ENCODE measurements around the gene P2RY13.

P2RY13 gene

DNA sequence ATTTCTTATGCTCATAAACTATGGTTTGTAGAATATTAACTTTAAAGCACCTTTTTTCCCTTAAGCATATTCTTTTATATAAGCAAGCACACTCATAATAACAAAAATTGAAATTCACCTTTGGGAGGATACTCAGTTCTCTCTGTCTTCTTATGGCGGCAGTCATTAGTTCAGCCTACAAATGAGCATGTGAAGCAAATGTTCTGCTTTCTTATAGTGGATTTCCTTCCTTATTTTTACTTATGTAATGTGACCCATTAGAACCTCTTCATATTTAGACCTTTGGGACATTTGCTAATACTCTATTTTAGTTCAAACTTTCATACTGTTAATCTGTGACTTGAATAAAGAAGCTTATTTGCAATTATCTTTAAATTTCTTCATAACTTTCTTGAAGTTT lies at the start of gene P2RY13:
P2RY13 (minus strand) TSS at position 187 of the 400 bp plus-strand sequence; CDS start at position 166, 21 bp downstream.
- H3K27me3 ChIP-seq (replicated peaks; ENCODE audit: insufficient read depth, low read length): no peaks in the 10 kb centered on the region
- H3F3A ChIP-seq (ENCODE audit: insufficient read depth, low read length): no peaks in the 10 kb centered on the region
- no peak within 1 kb of the TSS for H3K27ac ChIP-seq (ENCODE audit: low read length)
- H3K4me1 ChIP-seq (ENCODE audit: low read length): no peaks in the 10 kb centered on the region
- TF ChIP-seq EZH2phosphoT487 (IDR thresholded peaks at IDR 0.05; ENCODE audit: low read length) (no peak), EZH2 (optimal IDR thresholded peaks at IDR 0.05; ENCODE audit: low read depth, low read length) (no peak)
- TF ChIP-seq, protein P1, sequence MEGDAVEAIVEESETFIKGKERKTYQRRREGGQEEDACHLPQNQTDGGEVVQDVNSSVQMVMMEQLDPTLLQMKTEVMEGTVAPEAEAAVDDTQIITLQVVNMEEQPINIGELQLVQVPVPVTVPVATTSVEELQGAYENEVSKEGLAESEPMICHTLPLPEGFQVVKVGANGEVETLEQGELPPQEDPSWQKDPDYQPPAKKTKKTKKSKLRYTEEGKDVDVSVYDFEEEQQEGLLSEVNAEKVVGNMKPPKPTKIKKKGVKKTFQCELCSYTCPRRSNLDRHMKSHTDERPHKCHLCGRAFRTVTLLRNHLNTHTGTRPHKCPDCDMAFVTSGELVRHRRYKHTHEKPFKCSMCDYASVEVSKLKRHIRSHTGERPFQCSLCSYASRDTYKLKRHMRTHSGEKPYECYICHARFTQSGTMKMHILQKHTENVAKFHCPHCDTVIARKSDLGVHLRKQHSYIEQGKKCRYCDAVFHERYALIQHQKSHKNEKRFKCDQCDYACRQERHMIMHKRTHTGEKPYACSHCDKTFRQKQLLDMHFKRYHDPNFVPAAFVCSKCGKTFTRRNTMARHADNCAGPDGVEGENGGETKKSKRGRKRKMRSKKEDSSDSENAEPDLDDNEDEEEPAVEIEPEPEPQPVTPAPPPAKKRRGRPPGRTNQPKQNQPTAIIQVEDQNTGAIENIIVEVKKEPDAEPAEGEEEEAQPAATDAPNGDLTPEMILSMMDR (IDR thresholded peaks at IDR 0.05; ENCODE audit: low read length): no peak
- H3K36me3 ChIP-seq (replicated peaks; ENCODE audit: insufficient read depth, low read length): no peaks in the 10 kb centered on the region
- H3K4me3 ChIP-seq (ENCODE audit: low read length): no peak within 1 kb of the TSS
- no peaks in the 10 kb centered on the region for H4K20me1 ChIP-seq (ENCODE audit: insufficient read depth, low read length)
- no peak for DNase-seq
- no peaks in the 10 kb centered on the region for H3K79me2 ChIP-seq (ENCODE audit: low read length)
- no peak within 1 kb of the TSS for H3K9ac ChIP-seq (ENCODE audit: low read length)
- no peak within 1 kb of the TSS for H2AFZ ChIP-seq (ENCODE audit: low read length)
- no peaks in the 10 kb centered on the region for H3K9me2 ChIP-seq (replicated peaks; ENCODE audit: insufficient read depth, low read length)
- H3K4me2 ChIP-seq (ENCODE audit: low read depth, low read length): no peak within 1 kb of the TSS
- no peaks in the 10 kb centered on the region for H3K9me3 ChIP-seq (replicated peaks; ENCODE audit: insufficient read depth, low read length)

DNA sequence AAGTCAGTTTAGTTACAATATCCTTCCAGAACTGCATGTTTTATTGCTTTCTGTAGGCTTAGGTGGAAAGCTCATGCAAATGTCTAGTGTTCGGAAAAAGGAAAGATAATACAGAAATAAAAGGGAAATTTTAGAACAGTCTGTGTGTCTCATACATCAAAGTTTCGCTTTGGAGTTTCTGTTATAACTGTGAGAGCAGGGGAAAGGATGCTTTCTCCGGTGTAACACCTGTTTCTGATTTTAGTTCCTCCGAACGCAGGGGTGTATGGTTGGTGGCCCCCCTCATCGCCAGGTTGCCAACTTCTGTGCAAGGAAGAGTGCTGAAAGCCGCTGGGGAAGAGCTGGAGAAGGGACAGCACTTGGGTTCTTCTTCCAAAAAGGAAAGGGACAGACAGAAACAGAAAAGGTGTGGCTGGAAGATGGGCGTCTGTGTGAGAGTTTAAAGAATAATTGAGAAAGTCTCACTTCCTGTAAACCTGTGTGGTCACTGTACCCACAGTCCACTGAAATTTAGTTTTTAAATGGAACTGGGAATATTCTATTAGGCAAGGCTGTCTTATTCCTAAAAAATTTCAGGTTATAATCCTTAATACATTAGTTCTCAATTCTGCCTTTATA lies 48.5 kb upstream of the P2RY13 start:
- Histone ChIP-seq H3F3A (ENCODE audit: insufficient read depth, low read length) (no peaks in the 10 kb centered on the region; the same call in 1 of the 2 replicates), H2AFZ (ENCODE audit: low read length) (no peak overlapping the region), H3K79me2 (ENCODE audit: low read length) (no peaks in the 10 kb centered on the region), H3K36me3 (replicated peaks; ENCODE audit: insufficient read depth, low read length) (no peaks in the 10 kb centered on the region), H3K4me1 (ENCODE audit: low read length) (no peaks in the 10 kb centered on the region), H3K9me3 (replicated peaks; ENCODE audit: insufficient read depth, low read length) (no peaks in the 10 kb centered on the region), H3K27ac (ENCODE audit: low read length) (no peak overlapping the region), H3K9ac (ENCODE audit: low read length) (no peak overlapping the region), H4K20me1 (ENCODE audit: insufficient read depth, low read length) (no peaks in the 10 kb centered on the region), H3K4me2 (ENCODE audit: low read depth, low read length) (peak overlapping the region; percentile 59), H3K4me3 (ENCODE audit: low read length) (peak overlapping the region; percentile 38; the same call in 1 of the 2 replicates), H3K9me2 (replicated peaks; ENCODE audit: insufficient read depth, low read length) (no peaks in the 10 kb centered on the region), H3K27me3 (replicated peaks; ENCODE audit: insufficient read depth, low read length) (peaks cover 8% of the 10 kb centered on the region; the same call in 1 of the 2 replicates)
- TF ChIP-seq EZH2 (optimal IDR thresholded peaks at IDR 0.05; ENCODE audit: low read depth, low read length) (no peak), EZH2phosphoT487 (IDR thresholded peaks at IDR 0.05; ENCODE audit: low read length) (no peak)
- TF ChIP-seq, protein P1 (IDR thresholded peaks at IDR 0.05; ENCODE audit: low read length): no peak
- peak; percentile 52 for DNase-seq

DNA sequence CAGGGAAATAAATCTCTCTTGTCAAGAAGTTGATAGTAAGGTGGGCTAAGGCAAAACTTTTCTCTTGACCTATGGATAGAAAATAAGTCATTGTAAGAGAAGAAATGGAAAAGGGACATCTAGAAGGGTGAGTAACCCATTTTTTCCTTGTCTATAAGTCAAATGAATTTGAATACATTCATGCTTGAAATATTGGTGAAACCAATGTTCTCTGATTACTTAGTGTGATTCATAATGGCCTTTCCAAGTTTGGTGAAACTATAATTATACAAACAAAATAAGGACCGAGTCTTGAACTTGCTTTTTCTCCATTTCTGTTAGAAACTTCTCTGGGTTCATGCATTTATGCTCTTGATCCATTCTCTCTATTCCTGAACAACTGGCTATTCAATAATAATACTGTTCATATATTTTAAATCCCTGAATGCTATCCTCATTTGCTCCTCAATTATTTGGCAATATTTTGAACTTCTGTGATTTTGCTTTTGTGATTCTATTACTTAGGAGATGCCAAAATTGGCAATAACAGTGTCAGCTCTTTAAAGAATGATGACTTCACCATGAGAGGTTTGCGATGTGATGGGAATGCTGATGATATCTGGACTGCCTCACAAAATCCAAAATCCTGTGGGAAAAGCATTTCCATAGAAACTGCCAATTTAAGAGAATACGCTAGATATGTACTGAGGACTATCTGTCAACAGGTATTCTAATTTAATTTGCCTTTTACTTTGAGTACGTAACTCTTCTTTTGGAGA lies 42.9 kb upstream of the P2RY13 start:
- Histone ChIP-seq H3K9me3 (replicated peaks; ENCODE audit: insufficient read depth, low read length) (no peaks in the 10 kb centered on the region), H2AFZ (ENCODE audit: low read length) (no peak overlapping the region), H3K4me1 (ENCODE audit: low read length) (no peaks in the 10 kb centered on the region), H3K9me2 (replicated peaks; ENCODE audit: insufficient read depth, low read length) (no peaks in the 10 kb centered on the region), H3K79me2 (ENCODE audit: low read length) (no peaks in the 10 kb centered on the region), H3K27me3 (replicated peaks; ENCODE audit: insufficient read depth, low read length) (no peaks in the 10 kb centered on the region), H3F3A (ENCODE audit: insufficient read depth, low read length) (no peaks in the 10 kb centered on the region), H3K4me3 (ENCODE audit: low read length) (no peak overlapping the region), H3K9ac (ENCODE audit: low read length) (no peak overlapping the region), H4K20me1 (ENCODE audit: insufficient read depth, low read length) (no peaks in the 10 kb centered on the region), H3K27ac (ENCODE audit: low read length) (no peak overlapping the region), H3K4me2 (ENCODE audit: low read depth, low read length) (no peak overlapping the region), H3K36me3 (replicated peaks; ENCODE audit: insufficient read depth, low read length) (no peaks in the 10 kb centered on the region)
- TF ChIP-seq EZH2phosphoT487 (IDR thresholded peaks at IDR 0.05; ENCODE audit: low read length) (no peak), EZH2 (optimal IDR thresholded peaks at IDR 0.05; ENCODE audit: low read depth, low read length) (no peak)
- TF ChIP-seq, protein P1 (IDR thresholded peaks at IDR 0.05; ENCODE audit: low read length): no peak
- DNase-seq: no peak
